HG03066 (cell line): Measurements from ENCODE around the gene ABHD15.

Experiments
- ATAC-seq: cut with Tn5 transposase; IDR thresholded peaks from one replicate; pipeline ENCODE4 v1.9.1; 2021; ENCODE audit warnings: low read depth; ENCODE audit not compliant: unreplicated experiment

The ABHD15 gene

DNA sequence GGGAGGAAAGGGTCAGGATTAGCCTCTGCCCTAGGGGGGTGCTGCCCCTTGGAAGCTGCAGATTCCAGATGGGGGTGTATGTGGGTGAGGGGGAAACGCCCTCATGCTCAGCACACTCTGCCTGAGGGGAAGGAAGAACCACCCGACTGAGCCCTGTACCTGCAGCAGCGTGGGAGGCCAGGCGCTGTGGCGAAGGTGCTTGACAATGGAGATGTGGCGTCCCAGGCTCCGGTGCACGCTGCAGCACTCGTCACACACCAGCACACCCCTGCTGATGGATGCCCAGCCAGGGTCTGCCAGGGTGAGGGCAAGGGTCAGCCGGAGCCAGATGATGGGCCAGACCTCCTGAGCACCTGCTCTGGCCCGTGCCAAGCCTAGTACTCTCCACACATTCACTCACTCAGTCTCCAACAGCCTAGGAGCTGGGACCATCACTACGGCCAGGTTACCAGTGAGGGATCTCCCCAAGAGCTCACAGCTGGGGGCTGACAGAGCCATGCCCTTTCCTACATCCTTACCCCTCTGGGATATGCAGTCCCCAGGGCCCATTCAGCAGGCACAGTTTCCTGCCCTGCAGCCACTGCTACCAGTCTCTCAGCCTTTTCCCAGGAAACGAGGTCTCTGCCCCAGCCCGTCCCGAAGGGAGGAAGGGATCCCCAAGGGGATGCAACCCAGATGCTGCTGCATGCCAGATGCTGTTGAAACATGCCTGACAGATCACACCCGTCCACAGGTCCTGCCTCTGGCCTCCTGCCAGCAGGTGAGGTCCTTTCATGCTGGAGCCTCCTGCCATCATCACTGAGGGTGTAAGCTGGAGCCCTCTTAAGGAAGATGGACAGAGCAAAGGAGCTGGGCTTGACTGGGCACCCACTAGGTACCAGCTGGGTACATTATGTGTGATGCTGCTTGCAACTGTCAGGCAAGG lies 16.7 kb upstream of the ABHD15 start:
- ATAC-seq = no peak

DNA sequence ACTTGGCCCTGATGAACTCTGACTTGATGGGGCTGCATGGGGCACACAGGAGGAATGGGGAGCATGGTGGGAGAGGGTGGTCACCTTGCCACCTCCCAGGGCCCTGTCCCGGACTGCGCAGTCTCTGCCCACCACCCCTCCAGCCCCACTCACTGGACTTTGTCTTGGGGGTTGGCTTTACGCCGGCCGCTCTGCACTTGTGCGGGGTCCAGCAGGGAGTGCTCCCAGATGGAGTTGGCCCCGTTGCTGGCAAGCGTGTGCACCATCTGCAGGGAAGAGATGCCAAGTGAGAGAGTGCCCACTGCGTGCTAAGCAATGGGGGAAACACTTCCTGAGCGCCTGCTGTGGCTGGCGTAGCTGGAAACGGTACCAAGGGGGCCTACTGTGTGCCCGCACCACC lies 15.9 kb upstream of the ABHD15 start:
- no peak for ATAC-seq

GRCh38 chr17:29582254-29582765 lies 15.5 kb upstream of the ABHD15 start:
- no peak for ATAC-seq

- ATAC-seq = no peak
Measured at GRCh38 chr17:29581583-29582253, 14.9 kb upstream of the ABHD15 start.

DNA sequence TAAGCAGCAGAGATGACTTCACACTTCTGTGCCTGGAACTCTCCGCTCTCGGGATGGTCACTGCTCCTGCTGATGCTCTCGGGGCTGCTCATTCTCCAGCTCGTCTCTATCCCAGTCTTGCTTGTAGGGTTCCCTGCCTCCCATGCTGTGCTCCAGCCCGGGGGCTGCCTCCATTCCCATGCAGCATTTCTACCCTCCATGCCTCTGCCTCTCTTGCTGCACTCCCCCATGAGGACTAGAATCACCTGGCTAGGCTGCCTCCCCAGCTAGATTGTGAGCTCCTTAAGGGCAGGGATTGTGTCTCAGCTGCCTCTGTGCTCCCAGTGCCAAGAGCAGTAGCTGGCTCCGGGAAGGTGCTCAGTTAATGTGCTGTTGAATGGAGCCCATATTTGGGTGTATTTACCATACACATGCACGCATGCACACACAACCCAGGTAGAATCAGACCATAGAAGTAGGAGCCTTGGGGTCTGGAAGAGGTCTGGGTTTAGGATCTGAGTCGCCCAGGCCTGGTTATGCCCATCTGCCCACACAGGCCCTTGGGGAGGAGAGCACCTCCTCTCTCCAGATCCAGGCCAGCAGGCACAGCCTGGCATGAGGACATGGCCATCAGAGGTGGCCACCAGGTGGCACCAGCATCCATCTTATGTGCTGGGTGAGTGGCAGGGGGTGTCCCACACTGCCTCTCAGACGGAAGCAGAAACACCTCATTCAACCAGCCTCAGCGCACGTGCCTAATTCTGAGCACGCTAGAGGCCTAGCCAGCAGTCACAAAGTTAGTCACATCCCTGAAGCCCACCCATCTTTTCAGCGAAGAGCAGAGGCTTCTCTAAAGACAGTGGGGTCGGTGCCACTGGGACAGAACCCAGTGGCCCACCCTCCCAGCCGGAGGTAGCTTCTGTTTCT lies 13.3 kb upstream of the ABHD15 start:
- peak; percentile 59 for ATAC-seq

DNA sequence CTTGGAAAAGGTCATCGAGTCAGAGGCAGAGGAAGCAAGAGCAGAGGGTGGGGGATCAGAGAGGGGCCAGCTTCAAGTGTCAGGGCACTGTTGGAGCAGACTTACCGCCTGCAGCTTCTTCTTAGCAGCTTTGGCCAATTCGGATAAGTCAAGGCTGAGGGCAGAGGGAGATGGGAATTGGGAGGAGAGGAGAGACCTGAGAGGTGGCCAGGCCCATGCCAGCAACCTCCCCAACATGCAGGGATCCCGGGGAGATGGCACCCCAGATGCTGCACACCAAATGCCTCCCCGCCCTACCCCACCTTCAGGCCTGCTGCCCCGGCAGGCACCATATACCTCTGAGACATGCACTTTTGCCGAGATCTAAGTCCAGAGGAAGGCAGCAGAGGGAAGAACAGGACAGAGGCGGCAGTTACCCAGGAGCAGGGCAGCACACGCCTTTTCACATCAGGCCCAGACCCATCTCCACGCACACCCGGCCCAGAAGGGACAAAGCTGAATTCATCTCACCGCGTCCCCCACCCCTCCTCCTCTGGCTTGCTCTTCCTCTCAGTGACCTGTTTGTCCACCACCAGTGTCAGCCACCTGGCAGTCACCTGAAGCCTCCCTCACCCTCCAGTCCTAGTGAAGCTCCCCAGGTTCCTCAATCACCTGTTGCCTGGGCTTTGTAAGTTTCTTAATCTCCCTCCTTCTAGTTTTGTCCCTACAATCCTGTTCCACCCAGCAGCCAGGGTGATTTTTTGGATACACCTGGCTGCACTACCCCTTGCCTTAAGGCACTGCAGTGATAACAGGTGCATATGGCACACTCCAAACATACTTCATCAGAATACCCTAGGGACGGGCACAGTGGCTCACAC lies 12.0 kb upstream of the ABHD15 start:
- ATAC-seq = no peak

GRCh38 chr17:29577385-29578211 lies 10.8 kb upstream of the ABHD15 start:
- no peak for ATAC-seq

DNA sequence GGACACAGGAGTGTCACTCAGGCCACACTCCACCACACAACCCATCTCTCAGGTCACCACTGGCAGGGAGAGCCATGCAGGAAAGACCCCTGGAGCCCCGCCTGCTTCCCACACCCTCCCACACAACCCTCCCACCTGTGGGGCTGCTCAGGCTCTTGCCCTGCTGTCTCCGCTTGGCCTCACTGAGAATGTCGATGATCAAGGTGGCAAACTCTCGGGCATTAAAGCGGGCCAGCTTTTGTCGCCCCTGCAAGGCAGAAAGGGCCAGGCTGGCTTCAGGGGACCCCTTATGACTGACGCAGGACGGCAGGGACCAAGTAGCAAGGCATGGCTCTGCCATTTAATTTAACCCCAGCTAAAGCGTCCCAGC lies 10.1 kb upstream of the ABHD15 start:
- no peak for ATAC-seq

- ATAC-seq = no peak
Measured at GRCh38 chr17:29576214-29577000, 9.6 kb upstream of the ABHD15 start.

GRCh38 chr17:29575511-29576213 lies 8.8 kb upstream of the ABHD15 start:
- no peak for ATAC-seq

DNA sequence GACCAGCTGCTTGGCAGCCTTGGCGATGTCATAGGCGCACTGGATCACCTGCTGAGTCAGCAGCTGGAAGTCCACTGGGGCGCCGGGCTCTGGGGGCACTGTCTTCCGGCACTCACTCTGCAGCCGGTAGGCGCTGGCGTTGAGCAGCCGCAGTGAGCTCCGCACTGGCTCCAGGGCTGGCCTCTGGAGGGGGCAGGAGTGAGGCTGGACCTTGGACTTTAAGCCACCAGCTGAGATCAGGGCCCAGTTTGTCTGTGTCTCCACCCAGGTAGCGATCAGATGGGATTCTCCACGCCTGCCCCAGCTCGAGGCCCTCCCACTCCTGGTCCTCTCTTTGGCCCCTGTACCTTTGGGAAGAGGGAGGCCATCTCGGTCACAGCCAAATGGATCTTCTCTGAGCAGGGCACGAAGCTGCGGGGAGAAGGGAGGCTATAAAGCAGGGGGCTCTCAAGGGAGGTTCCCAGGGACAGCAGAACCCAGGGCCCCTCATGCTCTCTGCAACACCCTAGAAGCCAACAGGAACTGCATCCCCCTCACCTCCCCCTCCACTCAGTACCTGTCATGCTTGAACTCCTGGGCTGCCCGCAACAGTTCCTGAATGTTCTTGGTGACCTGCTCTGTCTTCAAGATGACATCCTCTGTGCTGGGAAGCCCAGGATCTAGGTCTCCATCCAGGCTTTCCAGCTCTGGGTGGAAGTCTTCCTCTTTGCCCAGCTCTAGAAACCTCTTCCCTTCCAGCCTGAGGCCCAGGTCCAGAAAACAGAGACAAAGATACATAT lies 8.1 kb upstream of the ABHD15 start:
- no peak for ATAC-seq

- ATAC-seq = no peak
Measured at GRCh38 chr17:29573871-29574731, 7.3 kb upstream of the ABHD15 start.

DNA sequence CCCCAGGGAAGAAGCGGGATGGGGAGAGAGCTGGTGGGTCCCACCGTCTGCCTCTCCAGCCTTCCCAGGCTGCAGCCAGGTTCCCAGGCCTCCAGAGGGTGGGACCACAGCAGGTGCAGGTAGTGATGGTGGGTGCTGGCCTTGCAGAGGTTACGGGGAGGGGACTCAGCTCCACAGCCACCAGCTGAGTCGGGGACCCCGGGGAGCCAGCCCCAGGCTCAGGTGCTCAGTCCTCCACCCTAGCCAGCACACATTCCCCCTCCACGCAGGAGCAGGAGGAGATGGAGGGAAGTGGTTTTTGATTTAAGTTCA lies 6.7 kb upstream of the ABHD15 start:
- no peak for ATAC-seq

DNA sequence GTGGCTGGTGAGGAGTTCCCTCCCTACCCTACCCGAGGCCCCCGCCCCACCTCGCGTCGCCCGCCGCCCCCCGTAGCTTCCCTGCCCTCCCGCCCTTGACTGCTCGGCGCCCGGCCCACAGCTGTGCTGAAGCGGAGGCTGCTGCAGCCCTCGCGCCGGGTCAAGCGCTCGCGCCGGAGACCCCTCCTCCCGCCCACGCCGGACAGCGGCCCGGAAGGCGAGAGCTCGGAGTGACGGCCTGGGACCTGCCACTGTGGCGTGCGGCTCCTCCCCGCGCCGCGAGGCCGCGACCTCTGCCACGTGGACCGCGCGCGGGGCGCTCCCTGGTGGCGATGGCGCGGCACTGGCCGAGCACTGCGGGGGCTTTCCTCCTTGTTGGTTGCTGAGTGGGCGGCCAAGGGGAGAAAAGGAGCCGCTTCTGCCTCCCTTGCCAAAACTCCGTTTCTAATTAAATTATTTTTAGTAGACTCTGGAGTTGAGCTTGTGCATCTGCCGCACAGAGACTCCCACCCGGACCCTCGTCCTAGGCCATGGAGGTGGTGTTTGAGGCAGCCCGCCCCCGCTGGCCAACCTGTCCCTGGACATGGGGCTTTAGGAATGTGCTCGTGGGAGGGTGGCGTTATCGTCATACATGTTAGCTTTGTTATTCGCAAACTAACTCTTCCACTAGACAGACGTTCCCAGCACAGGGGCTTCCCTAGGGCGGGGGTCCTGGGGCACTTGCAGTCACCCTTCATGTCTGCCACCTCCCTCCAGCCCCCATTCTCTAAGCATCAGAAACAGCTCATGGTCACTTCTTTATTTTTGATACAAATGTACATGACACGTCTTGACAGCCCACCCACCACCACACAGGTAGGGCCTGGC lies 6.1 kb upstream of the ABHD15 start:
- no peak for ATAC-seq
